Mesothelial cell of epicardium (in vitro differentiated cells): ENCODE results near the gene CREBRF. TPM values are rescaled to one million over a fixed set of nuclear protein-coding genes. Genes with fewer than 3 reads are reported as not detected.
"Not testable (repeated sequence)": the region's sequence is repeated elsewhere in the genome, so short reads cannot be mapped to it uniquely, and the experiment has no call there.

Experiments used
- DNase-seq, 2 experiments: peaks; one replicate each; pipeline ENCODE4 v3.0.0; 2021; ENCODE audit warnings: low spot score in 2 of 2; ENCODE audit not compliant: unreplicated experiment in 2 of 2
- H3K27ac Mint-ChIP-seq: 2 replicates; pipeline ENCODE4 v1.8.0; 2021; ENCODE audit warnings: mixed read lengths
- H3K27me3 Mint-ChIP-seq: 2 replicates; pipeline ENCODE4 v1.8.0; 2021; ENCODE audit warnings: low read depth, mixed read lengths
- H3K36me3 Mint-ChIP-seq: 2 replicates; pipeline ENCODE4 v1.8.0; 2021; ENCODE audit warnings: mixed read lengths
- H3K4me1 Mint-ChIP-seq: 2 replicates; pipeline ENCODE4 v1.8.0; 2021; ENCODE audit warnings: mixed read lengths
- H3K4me3 Mint-ChIP-seq: 2 replicates; pipeline ENCODE4 v1.8.0; 2021; ENCODE audit warnings: mild to moderate bottlenecking, moderate library complexity, mixed read lengths
- H3K9me3 Mint-ChIP-seq: 2 replicates; pipeline ENCODE4 v1.8.0; 2021; ENCODE audit warnings: mixed read lengths
- CTCF ChIP-seq: fragments of 200-600 bp; sonication (generic); IDR thresholded peaks from one replicate; pipeline ENCODE4 v1.5.0; 2021; ENCODE audit warnings: antibody characterized with exemption; ENCODE audit not compliant: unreplicated experiment
- total RNA-seq: library from RNA; stranded (reverse); gene quantifications from 3 replicates; pipeline ENCODE4 v1.2.1, GENCODE V29; 2021

The CREBRF gene
- total RNA-seq, 1 donor from 2014 or later = 20.3 TPM

DNA sequence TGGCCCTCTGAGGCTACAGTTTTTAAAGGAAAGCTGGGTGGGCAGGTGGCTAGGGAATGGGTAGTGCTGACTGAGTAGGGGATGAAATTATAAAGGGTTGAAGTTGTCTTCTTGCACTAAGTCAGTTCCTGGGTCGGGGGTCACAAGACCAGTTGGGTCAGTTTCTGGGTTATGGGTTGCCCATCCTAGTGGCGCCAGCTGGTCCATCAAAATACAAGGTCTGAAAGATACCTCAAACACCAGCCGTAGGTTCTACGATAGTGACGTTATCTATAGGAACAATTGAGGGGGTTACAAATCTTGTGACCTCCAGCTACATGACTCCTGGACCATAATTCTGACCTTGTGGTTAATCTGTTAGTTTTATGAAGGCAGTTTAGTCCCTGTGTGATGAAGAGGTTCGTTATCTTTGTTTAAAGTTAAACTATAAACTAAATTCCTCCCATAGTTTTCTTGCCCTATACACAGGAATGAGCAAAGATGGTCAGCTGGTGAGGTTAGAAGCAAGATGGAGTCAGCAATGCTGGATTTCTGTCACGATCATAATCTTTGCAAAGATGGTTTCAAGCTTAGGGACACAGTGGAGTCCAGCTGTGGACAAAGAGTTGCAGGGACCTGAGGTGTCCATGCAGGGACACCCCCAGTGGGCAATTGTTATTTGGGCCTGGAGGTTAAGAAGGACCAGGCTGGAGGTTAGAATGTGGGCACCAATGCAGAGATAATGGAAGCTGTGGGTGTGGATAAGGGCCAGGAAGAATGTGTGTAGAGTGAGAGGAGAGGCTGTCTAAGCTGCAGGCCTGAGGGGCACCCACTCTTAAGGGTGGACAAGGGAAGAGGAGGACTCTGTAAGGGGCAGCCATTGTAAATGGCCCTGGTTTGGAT is 14.0 kb upstream of the CREBRF start:
- Mint-ChIP-seq H3K27ac (no peak overlapping the region), H3K4me3 (no peak overlapping the region), H3K4me1 (peaks cover 5% of the 10 kb centered on the region), H3K36me3 (peaks cover 10% of the 10 kb centered on the region), H3K27me3 (no peaks in the 10 kb centered on the region), H3K9me3 (peaks cover 9% of the 10 kb centered on the region)
- no peak for TF ChIP-seq CTCF
- DNase-seq = no peak

- Mint-ChIP-seq H3K4me3 (no peak overlapping the region), H3K36me3 (peaks cover 10% of the 10 kb centered on the region), H3K27ac (no peak overlapping the region), H3K27me3 (no peaks in the 10 kb centered on the region), H3K4me1 (peaks cover 5% of the 10 kb centered on the region), H3K9me3 (peaks cover 9% of the 10 kb centered on the region)
- TF ChIP-seq CTCF = no peak
- no peak for DNase-seq
These were observed 13.4 kb upstream of the CREBRF start for GRCh38 chr5:173042763-173043107.

DNA sequence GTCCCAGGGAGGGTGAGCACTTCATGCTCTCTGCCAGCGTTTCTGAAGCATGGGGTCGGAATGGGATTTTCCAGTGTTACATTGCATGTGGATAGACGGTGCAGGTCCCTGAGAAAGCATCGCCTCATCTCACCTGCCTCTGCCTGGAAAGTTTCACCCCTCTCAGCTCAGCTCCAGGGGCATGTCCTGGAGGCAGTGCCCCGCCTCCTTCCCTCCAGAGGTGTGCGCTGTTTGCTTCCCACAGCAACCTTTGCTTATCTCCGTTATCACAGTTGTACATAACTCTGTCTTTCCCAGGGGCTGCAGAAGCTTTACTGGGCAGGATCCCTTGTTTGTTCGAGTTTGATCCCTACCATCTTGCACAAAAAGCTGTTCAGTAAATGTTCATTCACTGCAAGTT is 10.7 kb upstream of the CREBRF start:
- DNase-seq = no peak
- peaks cover 2% of the 10 kb centered on the region for H3K9me3 Mint-ChIP-seq
- H3K36me3 Mint-ChIP-seq = peaks cover 3% of the 10 kb centered on the region
- no peak for TF ChIP-seq CTCF
- peaks cover 7% of the 10 kb centered on the region for H3K4me1 Mint-ChIP-seq
- H3K27me3 Mint-ChIP-seq = no peaks in the 10 kb centered on the region
- H3K27ac Mint-ChIP-seq = no peak overlapping the region
- H3K4me3 Mint-ChIP-seq = no peak overlapping the region

DNA sequence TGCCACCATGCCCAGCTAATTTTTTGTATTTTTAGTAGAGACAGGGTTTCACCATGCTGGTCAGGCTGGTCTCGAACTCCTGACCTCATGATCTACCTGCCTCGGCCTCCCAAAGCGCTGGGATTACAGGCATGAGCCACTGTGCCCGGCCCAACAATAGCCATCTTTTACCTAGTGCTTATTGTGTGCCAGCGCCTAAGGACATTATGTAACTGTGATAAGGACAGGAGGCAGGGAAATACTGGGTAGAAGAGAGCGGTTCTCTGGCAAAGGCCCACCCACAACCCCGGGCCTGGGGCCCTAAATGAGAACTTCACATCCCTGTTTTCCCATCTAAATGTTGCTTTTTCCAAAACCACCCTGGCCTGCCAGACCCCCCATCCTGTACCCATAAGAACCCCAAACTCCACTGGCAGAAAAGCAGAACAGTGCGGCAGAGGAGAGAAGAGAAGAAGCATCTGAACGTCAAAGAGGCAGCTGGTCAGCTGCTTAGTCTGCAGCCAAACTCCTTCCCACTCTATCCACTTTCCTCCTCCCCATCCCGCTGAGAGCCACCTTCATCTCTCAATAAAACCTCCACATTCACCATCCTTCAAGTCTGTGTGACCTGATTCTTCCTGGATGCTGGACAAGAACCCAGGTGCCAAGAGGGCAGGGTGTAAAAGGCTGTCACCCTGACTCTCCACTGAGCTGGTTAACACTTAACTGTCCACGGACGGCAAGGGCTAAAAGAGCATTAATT is 8.9 kb upstream of the CREBRF start:
- DNase-seq, H3K9me3 Mint-ChIP-seq, H3K27me3 Mint-ChIP-seq, H3K27ac Mint-ChIP-seq, H3K4me3 Mint-ChIP-seq, H3K36me3 Mint-ChIP-seq: not testable (repeated sequence)
- peaks cover 18% of the 10 kb centered on the region for H3K4me1 Mint-ChIP-seq

DNA sequence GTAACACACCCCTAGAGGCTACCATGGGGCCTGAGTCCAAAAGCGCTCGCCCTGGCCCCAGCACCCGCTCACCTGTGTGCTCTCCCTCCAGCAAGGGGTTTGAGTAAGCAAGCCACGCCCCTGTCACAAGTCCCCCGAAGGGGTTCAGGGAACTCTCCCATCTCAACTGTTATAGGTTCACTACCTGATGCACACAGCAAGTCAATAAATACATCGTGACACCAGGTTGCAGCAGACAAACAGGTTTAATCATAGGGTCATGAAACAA is 8.4 kb upstream of the CREBRF start:
- H3K4me1 Mint-ChIP-seq = peaks cover 18% of the 10 kb centered on the region
- H3K4me3 Mint-ChIP-seq = no peak overlapping the region
- H3K27me3 Mint-ChIP-seq = no peaks in the 10 kb centered on the region
- no peaks in the 10 kb centered on the region for H3K36me3 Mint-ChIP-seq
- no peak for DNase-seq
- TF ChIP-seq CTCF = no peak
- no peak overlapping the region for H3K27ac Mint-ChIP-seq
- no peaks in the 10 kb centered on the region for H3K9me3 Mint-ChIP-seq

DNA sequence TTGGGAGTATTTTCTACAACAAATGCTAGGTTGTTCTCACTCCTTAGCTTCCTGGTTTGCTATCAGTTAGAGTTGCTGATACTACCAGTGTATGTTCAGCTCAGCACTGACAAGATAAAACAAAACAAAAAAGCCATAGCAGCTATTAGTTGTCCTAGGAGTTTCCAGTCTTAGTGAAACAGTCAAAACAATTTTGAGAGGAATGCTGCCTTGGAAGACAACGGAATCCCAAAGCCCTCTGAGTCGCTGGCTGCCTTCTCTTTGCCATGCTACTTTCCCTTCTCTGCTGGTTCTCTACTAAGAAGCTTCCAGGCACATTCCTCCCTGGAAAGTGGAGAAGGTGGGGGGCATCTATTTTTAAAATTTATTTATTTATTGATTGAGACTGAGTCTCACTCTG is 5.4 kb upstream of the CREBRF start:
- TF ChIP-seq CTCF = no peak
- Mint-ChIP-seq H3K27me3 (no peaks in the 10 kb centered on the region), H3K36me3 (no peaks in the 10 kb centered on the region), H3K4me1 (peaks cover 16% of the 10 kb centered on the region), H3K4me3 (no peak overlapping the region), H3K27ac (no peak overlapping the region), H3K9me3 (no peaks in the 10 kb centered on the region)
- DNase-seq = peak in 1 of 2 experiments; percentile 21
